DMS153 (cell line): ENCODE data around the gene NUCB1.

Experiments used
- DNase-seq: peaks from one replicate; lab custom pipeline; 2025; lab: John Stamatoyannopoulos, UW

NUCB1 gene

GRCh38 chr19:48962849-48963165 is 62.7 kb downstream of the NUCB1 start:
- DNase-seq, result no peak

GRCh38 chr19:48963371-48964204 is 63.5 kb downstream of the NUCB1 start:
- no peak for DNase-seq

- DNase-seq, result no peak
Measured at GRCh38 chr19:48964205-48965039, 64.3 kb downstream of the NUCB1 start.

- DNase-seq, result peak; percentile 91
Measured at GRCh38 chr19:48965040-48965805, 65.1 kb downstream of the NUCB1 start, which contains the start of gene FTL. FTL (plus strand) TSS chr19:48965309; CDS start chr19:48965508, 199 bp downstream.

- DNase-seq, result peak; percentile 72
Measured at GRCh38 chr19:48965806-48966540, 65.9 kb downstream of the NUCB1 start.

GRCh38 chr19:48966541-48967345 is 66.6 kb downstream of the NUCB1 start:
- DNase-seq, result no peak

GRCh38 chr19:48967346-48968178 is 67.5 kb downstream of the NUCB1 start:
- DNase-seq, result no peak

GRCh38 chr19:48968179-48968661 is 68.1 kb downstream of the NUCB1 start:
- no peak for DNase-seq

GRCh38 chr19:48968813-48969218 is 68.7 kb downstream of the NUCB1 start:
- DNase-seq, result no peak

GRCh38 chr19:48969276-48970138 is 69.4 kb downstream of the NUCB1 start:
- no peak for DNase-seq

- no peak for DNase-seq
Measured at GRCh38 chr19:48970139-48970766, 70.1 kb downstream of the NUCB1 start.

- DNase-seq, result peak; percentile 45
Measured at GRCh38 chr19:48970923-48971395, 70.8 kb downstream of the NUCB1 start.
